H1 (cell line): ENCODE data around the gene CCDC102A. TPM values are rescaled to one million over a fixed set of nuclear protein-coding genes. Genes with fewer than 3 reads are reported as not detected.

Source experiments
- ASH2L ChIP-seq: fragments of 200-600, 300-600 bp; sonication (generic); IDR thresholded peaks from one replicate; pipeline ENCODE4 v1.7.1; 2017; ENCODE audit warnings: low read length
- BACH1 ChIP-seq: IDR thresholded peaks from 2 replicates; pipeline ENCODE4 v1.6.1; 2012; ENCODE audit warnings: low read length, improper control_type of control experiment
- CHD7 ChIP-seq: fragments of 300-600 bp; sonication (generic); IDR thresholded peaks from 2 replicates; pipeline ENCODE4 v1.7.1; 2012; ENCODE audit warnings: low read length, moderate library complexity, mild to moderate bottlenecking, inconsistent platforms; ENCODE audit not compliant: insufficient replicate concordance
- HDAC6 ChIP-seq: IDR thresholded peaks from one replicate; pipeline ENCODE4 v1.7.1; 2012; ENCODE audit warnings: low read depth, mild to moderate bottlenecking, inconsistent platforms, low read length, moderate library complexity
- KDM5A ChIP-seq: fragments of 200-600 bp; IDR thresholded peaks from 2 replicates; pipeline ENCODE4 v1.7.1; 2012; ENCODE audit warnings: mild to moderate bottlenecking, low read length, inconsistent platforms, mixed read lengths
- RFX5 ChIP-seq: IDR thresholded peaks from 2 replicates; pipeline ENCODE4 v1.6.1; 2011; ENCODE audit warnings: low read depth, low read length, improper control_type of control experiment, borderline replicate concordance
- SUZ12 ChIP-seq: fragments of 200-600 bp; sonication (generic); IDR thresholded peaks from 2 replicates; pipeline ENCODE4 v1.6.1; 2012; ENCODE audit warnings: mild to moderate bottlenecking, inconsistent platforms, low read length, moderate library complexity, mixed read lengths
- TAF7 ChIP-seq: optimal IDR thresholded peaks from 2 replicates; pipeline ENCODE3; 2011; ENCODE audit warnings: low read depth, mild to moderate bottlenecking, inconsistent platforms, low read length, moderate library complexity, borderline replicate concordance
- polyA plus RNA-seq, 7 experiments: library from polyadenylated mRNA; depleted of rRNA in 3 of 7; stranded (reverse) in 5 of 7; unstranded in 2 of 7; fragments of >200 nt in 5 of 7; fragments of 200-250 nt in 2 of 7; gene quantifications; 1 replicate in 5 of 7; 2 replicates in 1 of 7; 4 replicates in 1 of 7; pipeline versions ENCODE4 v1.2.1 to v1.2.3, GENCODE V29; 2011 to 2013; ENCODE audit warnings: missing spikeins in 2 of 7, mixed read lengths in 2 of 7
- total RNA-seq: library from RNA; stranded (reverse); fragmentation: NEBNext Ultra II Directional; extraction: Animal tissue kit (Norgen Biotek cat#: 25700); gene quantifications from 2 replicates; pipeline ENCODE4 v1.2.1, GENCODE V29; 2021

Gene CCDC102A
- total and polyA plus RNA-seq, 2 of the 8 experiments (the other 6 are each of a cell fraction or from before 2014, with no cell fraction given) = 4.0 to 7.5 TPM

DNA sequence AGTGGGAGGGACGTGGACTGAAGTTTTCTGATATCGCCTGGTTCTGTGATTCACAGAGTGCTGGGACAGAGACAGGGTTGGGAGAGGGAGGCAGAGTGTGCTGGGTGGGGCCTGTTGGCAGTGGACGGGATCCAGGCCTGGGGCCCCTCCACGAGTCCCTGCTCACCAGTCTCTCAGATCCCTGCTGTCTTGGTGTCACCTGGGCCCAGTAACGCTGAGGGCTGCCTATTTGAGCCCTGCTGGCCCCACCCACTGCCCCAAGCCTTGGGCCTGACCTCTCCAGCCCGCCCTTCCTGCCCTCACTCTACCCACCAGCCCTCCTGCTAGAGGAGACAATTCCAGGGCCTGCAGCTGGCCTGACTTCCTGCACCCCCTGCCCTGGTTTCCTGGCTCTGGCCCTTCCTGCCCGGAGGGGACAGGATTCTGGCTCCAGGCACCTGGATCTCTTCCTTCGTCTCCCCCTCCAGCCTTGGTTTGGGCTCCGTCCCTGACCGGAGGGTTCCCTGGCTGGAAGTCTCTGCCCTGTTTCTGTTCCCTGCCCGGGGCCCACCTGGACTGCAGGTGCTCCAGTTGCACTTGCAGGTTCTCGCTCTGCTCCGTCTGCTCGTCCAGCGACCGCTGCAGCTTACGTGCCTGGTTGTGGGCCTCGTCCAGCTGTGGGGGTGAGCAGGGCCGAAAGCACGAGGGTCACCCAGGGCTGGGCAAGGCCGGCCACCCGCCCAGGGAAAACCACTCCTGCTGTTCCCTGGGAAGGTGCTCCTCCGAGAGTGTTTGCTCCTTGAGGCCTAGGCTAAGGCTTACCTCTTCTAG, 21.4 kb downstream of the CCDC102A start (continued):
- no peak for TF ChIP-seq ASH2L
- TF ChIP-seq CHD7 = no peak
- TF ChIP-seq RFX5 = no peak
- TF ChIP-seq SUZ12 = no peak
- no peak for TF ChIP-seq TAF7
- no peak for TF ChIP-seq KDM5A
- TF ChIP-seq HDAC6 = no peak
- TF ChIP-seq BACH1 = no peak
- TF ChIP-seq, all 59 proteins: peak for 0
